Right hindlimb (tissue), 1 donor: ENCODE results near the gene WEE1.

Experiments
- DNase-seq: peaks from one replicate; pipeline ENCODE4 v3.0.0-alpha.2; 2018

The WEE1 gene

GRCh38 chr11:9625728-9626127 is 52.3 kb downstream of the WEE1 start:
- no peak for DNase-seq

GRCh38 chr11:9626496-9627394 is 53.3 kb downstream of the WEE1 start:
- DNase-seq: no peak

DNA sequence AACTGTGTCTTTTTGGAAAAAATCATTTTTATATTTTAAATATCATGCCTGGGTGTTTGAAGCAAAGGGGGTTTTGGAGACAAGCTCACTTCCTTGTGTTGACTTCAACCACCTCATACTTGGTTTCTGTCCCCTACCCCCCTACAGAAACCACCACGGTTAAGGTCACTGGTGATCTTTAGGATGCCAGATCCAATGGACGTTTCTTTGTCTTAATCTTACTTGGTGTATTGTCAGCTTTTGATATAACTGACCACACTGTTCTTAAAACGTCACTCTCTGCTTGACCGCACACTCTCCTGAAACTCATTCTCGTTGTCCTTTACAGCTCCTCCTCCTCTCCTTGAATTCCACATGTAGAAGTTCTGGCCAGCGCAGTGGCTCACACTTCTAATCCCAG is 55.6 kb downstream of the WEE1 start:
- DNase-seq: no peak

GRCh38 chr11:9633679-9634078 is 60.2 kb downstream of the WEE1 start:
- DNase-seq: no peak

- DNase-seq: no peak
Observed at GRCh38 chr11:9636691-9637090, 63.2 kb downstream of the WEE1 start.

GRCh38 chr11:9639099-9639498 is 65.6 kb downstream of the WEE1 start:
- DNase-seq: no peak
